ENCODE results near the gene ME2.
A peak's percentile ranks its signal among the peaks of the same experiment; 100 is the strongest.
"Not testable (repeated sequence)": the region's sequence is repeated elsewhere in the genome, so short reads cannot be mapped to it uniquely, and the experiment has no call there.

The ME2 gene

GRCh38 chr18:50928551-50928950 is 49.6 kb downstream of the ME2 start:
- no peak for DNase-seq

DNA sequence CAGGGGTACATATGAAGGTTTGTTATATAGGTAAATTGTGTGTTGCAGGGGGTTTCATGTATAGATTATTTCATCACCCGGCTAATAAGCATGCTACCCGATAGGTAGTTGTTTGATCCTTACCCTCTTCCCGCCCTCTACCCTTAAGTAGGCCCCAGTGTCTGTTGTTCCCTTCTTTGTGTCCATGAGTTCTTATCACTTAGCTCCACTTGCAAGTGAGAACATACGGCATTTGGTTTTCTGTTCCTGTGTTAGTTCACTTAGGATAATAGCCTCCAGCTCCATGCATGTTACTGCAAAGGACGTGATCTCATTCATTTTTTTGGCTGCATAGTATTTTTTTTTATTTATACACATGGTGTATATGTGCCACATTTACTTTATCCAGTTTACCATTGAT is 54.8 kb downstream of the ME2 start:
- no peak for DNase-seq

DNA sequence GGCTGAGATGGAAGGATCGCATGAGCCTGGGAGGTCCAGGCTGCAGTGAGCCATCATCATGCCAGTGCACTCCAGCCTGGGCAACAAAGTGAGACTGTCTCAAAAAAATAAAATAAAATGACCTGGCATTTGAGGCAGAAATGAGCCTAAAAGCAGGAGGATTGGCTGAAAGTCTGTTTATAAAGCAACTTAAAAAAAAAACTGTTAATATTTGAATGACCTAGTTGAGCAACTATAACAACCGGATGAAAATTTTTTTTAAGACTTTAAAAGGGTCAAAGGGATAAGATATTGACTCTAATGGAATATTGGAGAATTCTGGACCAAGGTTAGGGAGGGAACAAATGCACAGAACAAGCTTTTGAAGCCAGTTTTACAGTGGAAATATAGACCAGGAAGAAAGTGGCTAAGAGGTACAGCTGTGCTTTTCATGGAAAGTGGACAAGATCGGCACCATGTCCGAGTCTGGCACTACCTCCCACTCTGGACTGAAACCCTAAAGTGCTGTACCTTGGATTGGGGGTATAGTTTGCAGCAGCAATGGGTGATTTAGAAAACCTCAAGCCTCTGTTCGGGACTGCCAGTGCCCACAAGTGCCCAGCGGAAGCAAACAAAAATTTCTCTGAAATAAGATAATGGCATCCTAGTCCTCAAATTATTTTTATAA is 55.8 kb downstream of the ME2 start:
- DNase-seq: no peak

GRCh38 chr18:50935493-50936191 is 56.7 kb downstream of the ME2 start:
- DNase-seq: no peak

DNA sequence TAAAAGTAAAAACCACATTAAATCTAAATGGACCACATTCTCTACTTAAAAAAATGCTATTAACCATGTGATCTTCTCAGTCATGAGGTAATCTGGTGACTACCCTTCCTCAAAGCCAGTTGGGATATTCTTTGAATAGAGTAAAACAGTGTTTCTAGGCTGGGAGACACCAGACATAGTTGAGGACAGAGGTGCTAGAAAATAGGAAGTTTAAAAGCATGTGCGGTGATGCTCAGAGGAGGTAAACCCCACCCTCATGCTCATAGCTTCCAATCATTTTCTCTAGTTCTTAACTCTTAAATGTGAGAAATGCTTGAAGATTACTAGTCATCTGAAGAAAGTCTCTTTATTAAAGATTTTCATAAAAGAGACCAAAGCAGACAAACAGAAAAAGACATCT is 58.3 kb downstream of the ME2 start:
- DNase-seq: no peak

DNA sequence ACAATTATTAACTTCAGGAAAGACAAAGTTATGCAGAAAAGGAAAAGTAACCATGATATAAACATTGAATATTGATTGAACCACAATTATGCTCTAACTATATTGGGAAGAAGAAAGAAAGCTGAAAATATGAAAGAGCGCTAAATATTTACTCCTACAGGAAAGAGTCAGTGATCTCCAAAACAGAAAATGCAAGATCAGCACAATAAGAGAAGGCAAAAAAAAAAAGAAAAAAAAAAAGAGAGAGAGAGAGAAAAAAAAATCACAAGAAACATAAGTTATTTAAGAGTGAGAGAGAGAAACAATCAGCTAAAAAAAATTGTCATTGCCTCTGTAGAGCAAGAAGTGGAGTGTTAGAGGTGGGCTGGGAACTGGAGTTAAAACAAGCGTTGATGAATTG is 60.0 kb downstream of the ME2 start:
- no peak for DNase-seq

DNA sequence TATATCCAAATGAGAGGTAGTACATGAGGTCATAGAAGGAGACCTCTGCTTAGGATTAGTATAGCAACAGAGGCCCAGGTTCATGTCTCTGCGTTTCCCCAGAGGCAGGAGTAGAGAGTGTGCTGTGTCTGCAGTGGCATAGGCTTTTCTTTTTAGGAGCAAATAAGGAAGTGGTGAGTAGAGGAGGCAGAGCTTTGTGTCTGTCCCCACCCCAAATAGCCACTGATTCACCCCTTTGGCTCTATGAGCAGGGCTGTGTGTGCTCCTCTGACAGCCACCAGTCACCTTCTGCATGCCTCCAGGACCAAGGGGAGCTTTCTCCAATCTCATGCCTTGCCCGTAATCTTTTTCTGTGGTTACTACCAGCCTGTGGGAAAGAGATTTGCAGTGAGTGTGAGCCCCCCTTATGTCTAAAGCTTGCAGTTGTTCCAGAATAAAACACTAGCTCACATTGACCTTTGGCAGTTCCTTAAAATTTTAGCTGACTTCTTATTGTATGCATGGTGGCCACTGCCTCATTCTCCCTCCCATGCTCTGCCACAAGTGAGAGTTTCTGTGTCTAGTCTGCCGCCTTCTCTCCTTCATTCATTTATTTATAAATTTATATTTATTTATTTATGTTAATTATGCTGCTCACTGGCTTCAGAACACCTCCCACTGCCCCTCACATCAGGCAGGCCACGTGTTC is 65.5 kb downstream of the ME2 start:
- DNase-seq: no peak

- DNase-seq: not testable (repeated sequence)
These were observed 67.0 kb downstream of the ME2 start for GRCh38 chr18:50945918-50946317.

- no peak for DNase-seq
These were observed 69.0 kb downstream of the ME2 start for GRCh38 chr18:50947899-50948298.

GRCh38 chr18:50949185-50949584 is 70.3 kb downstream of the ME2 start:
- DNase-seq: no peak

DNA sequence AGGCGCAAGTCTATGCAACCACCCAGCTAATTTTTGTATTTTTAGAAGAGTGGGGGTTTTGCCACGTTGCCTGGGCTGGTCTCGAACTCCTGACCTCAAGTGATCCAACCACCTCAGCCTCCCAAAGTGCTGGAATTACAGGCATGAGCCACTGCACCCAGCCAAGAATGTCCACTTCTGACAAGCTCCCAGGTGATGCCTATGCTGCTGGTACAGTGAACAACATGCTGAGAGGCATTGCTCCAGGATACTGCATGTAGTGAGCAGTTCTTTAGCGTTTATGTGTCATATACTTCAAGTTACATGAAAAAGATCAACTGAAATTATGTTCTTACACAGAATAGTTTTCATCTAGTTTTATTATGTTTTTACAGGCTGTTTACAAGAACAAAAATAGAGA is 71.7 kb downstream of the ME2 start:
- no peak for DNase-seq

DNA sequence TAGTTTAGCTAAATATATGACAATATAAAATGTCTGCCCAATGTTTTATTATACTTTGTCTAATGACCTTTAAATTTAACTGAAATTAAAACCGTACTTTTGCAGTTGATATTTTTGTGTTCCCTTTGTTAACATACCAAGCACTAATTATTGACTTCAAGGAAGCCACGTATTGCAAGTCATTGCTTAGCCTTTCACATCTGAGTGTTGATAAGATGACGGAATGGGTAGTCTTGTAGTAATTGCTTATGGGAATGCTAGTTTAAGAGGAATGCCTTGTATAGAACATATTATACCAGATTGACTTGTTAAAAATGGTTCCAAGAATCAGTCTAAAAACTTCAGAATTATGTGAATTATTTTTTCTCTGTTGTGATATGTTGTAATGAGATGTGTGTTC is 74.9 kb downstream of the ME2 start:
- no peak for DNase-seq

GRCh38 chr18:50955253-50955652 is 76.3 kb downstream of the ME2 start:
- DNase-seq: no peak

DNA sequence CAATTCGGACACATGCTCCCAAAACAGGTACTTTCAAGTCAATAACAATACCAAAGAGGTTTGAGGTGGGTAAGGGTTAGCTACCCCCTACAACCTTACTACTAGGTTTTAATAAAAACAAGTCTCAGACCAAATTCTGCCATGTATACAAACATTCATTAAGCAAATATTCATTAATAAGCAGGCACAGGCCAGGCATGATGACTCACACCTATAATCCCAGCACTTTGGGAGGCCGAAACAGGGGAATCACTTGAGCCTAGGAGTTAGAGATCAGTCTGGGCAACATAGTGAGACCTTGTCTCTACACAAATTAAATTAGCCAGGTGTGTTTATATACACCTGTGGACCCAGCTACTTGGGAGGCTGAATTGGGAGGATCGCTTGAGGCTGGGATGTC is 77.2 kb downstream of the ME2 start:
- DNase-seq: no peak

DNA sequence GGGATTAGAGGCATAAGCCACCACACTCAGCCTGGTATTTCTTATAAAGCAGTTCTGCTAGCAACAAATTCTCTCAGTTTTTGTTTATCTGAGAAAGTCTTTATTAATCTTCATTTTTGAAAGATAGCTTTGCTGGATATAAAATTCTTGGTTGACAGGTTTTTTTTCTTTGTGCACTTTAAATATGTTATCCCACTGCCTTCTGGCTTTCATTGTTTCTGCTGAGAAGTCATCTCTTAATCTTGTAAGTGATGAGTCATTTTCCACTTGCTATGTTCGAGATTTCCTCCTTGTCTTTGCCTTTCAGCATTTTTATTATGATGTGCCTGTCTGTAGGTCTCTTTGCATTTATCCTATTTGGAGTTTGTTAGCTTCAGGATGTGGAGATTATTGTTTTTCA is 83.1 kb downstream of the ME2 start:
- DNase-seq: no peak

DNA sequence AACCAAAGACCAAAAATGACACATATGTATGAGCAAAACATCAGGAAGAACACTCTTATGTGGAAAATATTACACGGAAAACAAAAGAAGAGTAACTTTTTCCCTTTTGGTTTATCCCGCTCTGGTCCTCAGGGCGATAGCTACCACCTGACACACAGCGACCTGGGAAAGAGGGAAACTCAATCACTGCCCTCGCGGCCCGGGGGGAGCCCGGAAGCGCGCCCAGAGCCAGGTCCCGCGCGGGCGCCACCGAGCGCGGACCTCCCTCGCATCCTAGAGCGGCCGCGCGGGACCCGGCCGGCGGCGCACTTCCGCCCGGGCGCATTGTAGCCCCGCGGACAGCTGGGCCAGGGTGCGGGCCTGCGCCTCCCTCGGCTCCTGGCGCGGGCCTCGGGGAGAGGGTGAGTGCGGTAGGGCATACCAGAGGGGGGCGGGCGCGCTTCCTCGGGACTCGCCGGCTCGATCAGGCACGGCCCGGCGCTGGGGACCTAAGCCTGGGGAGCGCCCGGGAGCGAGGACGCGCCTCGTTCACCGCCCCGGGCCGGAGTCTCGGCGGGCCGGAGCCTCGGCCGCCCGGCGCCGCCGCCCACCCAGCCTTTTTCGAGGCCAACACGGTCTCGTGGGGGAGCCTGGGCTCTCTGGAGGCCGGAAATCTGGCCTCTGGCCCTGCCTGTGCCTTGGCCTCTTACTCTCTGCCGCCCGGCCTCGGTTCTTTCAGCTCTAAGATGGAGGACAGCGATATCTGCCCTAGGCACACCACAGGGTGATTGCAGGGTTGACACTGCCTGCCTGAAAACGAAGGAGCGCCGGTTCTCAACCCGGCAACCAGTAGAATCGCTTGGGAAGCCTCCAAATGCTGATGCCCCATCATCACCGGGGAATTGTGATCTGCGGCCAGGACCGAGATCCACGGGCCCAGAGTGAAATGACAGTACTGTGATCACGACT is 89.1 kb downstream of the ME2 start, which contains the start of gene ELAC1:
Gene ELAC1 (plus strand): TSS at position 327 of the 948 bp plus-strand sequence. CDS start 6,365 bp downstream, outside the sequence.
- DNase-seq: peak; percentile 57

- no peak for DNase-seq
These were observed 90.5 kb downstream of the ME2 start for GRCh38 chr18:50969448-50969847.

DNA sequence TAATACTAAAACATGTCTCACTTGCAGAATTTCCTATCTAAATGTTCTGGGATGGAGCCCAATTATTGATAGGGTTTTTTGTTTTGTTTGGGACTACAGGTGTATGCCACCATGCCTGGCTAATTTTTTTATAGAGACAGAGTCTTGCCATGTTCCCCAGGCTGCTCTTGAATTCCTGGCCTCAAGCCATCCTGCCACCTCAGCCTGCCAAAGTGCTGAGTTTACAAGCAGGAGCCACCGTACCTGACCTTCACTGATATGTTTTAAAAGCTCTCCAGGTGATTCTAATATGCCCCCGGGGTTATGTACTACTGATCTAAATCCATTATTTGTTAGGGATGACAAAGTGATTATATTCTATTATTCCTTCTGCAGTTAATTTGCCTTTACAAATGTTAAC is 91.1 kb downstream of the ME2 start:
- no peak for DNase-seq

GRCh38 chr18:50972404-50972803 is 93.5 kb downstream of the ME2 start:
- peak; percentile 10 for DNase-seq

DNA sequence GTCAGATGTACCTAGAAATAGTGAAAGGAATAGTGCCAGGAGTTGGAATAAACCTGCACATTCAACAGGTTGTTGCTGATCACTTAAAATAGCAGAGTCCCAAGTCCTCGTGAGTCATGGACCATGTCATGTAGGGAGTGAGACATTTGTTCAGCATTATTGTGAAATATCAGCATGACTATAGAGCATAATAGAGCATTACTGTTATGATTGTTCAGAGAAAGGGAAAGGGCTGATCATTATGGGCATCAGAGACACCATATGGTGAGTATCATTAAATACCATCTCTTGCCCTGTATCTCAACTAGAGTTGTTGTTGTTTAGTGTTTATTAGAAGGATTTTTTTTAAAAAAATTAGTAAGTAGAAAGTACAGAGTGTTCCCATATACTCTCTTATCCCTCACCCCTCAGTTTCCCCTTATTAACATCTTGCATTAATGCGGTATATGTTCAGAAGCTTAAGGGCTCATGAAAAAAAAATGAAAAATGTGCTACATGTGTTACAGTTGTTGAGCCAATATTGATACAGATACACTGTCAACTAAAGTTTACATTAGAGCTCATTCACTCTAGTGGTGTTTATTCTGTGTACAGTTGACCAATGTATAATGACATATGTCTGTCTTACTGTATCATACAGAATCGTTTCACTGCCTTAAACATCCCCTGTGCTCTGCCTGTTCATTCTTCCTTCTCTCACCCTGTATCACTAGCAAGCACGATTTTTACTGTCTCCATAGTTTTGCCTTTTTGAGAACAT is 94.6 kb downstream of the ME2 start:
- DNase-seq: peak; percentile 19

GRCh38 chr18:50977037-50977760 is 98.3 kb downstream of the ME2 start:
- DNase-seq: no peak

All from stimulated activated CD4-positive, alpha-beta T cell treated with anti-CD3 and anti-CD28 coated beads, Interleukin-1b, Interleukin-23, amount 100 ng/mL, for 48 hours (primary cell).